H4 (cell line): ENCODE measurements around the gene PFDN1. TPM values are rescaled to one million over a fixed set of nuclear protein-coding genes. Genes with fewer than 3 reads are reported as not detected.

Experiments used
- DNase-seq: peaks from one replicate; pipeline ENCODE4 v3.0.0-alpha.2; 2015; ENCODE audit warnings: low spot score
- total RNA-seq: library from RNA; depleted of rRNA; stranded (reverse); fragments of >200 nt; shearing (Covaris generic); gene quantifications from 2 replicates; pipeline ENCODE4 v1.2.3, GENCODE V29; 2014

PFDN1 gene
- total RNA-seq, 1 experiment from 2014 or later: 77.4 TPM

DNA sequence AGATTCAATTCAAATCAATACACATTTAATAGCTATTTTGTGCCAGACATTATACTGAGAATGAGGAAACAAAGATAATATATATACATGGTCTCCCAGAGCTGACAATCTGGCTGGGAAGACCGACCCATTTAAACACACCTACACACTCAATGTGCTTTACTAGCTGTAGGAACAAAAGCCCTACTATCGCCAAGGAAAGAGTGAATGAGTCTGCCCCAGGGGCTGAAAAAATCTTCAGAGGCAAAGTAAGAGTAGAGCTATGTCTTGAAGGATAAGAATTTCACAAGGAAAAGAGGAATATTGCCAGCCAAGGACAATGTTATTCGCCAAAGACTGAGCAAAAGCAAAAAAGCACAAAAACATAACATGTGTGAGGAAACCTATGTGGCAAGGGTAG lies 6.6 kb downstream of the PFDN1 start:
- DNase-seq: no peak

DNA sequence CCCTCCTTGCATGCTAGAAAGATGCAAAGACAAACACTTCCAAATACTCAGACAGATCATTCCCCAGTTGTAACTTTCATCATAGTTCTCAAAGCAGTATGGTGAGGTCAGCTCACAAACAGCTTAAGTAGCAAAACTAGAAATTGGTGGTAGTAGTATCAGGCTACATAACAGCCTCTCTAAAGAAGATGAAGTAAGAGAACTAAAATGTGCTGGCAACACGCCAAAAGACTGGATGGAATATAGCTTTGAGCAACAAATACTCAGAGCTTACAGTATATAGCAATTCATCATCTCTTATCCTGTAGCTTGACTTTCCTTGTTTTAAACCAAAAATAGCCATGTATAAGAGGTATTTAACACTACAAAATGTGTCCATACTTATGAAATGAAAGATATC lies 7.5 kb downstream of the PFDN1 start:
- DNase-seq: peak; percentile 69

DNA sequence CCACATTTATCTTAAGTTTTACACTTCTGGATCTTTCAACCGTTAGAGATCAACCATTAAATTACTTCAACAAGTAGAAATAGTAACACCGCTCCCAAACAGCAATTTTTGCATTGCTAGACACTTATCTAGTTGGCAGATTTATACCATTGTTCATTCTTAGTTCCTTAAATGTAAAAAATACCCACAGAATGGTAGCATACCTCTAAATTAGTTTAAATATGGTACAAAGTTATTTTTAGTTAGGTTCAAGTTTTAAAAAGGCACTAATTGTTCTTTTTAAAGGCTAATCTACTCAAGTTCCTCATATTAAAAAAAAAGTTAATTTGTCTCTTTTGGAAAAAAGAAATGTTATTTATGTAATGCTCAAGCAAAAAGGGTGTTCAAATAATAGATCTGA lies 8.1 kb downstream of the PFDN1 start:
- no peak for DNase-seq

DNA sequence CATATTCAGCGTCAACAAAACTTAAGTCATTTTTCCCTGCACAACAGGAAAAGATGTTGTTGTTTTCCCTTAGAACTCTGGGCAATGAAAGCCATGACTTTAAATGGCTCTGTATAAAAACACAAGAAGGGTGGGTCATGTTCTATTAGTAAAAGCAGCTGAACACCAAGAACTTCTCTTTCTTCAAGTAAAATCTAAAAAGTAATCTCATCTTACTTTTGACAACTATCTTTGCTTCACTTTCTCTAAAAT lies 9.1 kb downstream of the PFDN1 start:
- no peak for DNase-seq

DNA sequence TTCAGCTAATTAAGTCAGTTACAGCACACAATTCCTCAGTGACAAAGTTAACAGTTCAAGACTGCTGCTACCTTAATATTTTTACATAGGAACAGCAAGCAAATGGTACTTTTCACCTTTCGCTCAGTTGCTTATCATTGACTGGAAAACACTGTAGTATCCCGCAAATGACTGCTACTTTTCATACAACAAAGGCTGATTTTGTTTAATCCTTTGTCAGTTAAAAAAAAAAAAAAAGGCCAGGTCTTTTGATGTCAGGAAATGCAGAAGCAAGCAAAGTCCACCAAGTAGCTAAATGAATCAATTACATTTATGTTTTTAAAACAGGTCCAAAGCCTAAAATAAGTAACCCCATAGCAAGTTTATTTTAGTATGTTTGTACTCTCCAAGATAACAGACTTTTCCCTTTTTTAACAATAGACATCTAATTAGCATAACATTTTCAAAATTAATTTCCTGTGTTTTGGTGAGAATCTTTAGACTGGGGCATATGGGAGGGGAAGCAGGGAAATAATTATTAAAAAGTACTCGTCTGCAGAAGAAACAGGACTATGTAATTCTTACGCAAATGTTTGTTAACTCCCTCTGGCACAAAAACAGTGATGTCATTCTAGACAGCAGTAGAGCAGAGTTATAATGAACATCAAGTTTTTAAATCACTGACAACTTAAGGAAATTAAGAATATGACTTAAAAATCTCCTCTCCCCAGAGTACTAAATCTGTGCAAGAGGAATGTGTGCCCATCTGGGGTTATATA lies 9.6 kb downstream of the PFDN1 start:
- DNase-seq: no peak

GRCh38 chr5:140292212-140293036 lies 10.5 kb downstream of the PFDN1 start:
- no peak for DNase-seq

DNA sequence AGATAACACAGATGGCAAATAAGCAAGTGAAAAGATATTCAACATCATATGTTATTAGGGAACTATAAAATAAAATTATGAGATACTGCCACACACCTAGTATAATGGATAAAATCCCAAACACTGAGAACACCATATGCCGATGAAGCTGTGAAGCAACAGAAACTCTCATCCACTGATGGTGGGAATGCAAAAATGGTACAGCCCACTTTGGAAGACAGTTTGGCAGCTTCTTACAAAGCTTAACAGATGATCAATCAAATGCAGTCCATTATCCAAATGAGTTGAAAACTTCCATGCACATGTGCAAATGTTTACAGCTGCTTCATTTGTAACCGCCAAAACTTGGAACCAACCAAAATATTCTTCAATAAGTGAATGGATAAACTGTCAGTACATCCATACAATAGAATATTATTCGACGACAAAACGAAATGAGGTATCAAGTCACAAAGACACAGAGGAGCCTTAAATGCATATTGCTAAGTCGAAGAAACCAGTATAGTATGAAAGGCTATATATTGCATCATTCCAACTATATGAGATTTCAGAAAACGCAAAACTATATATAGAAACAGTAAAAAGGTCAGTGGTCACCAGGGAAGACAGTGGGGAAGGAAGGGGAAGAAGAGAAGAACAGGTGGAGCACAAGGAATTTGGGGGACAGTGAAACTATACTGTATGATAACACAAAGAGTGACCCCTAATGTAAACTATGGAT lies 14.9 kb downstream of the PFDN1 start:
- no peak for DNase-seq

DNA sequence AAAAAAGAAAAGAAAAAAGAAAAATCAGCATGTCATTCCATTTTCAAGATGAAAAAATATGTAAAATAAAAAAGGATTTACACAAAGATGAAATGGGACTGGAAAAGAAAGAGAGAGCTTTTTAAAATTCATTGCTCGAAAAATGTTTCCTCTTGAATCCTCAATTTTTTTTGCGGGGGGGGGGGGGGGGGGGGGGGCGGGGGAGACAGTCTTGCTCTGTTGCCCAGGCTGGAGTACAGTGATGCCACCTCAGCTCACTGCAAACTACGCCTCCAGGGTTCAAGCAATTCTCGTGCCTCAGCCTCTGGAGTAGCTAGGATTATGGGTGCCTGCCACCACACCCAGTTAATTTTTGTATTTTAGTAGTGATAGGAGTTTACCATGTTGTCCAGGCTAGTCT lies 16.5 kb downstream of the PFDN1 start:
- no peak for DNase-seq

DNA sequence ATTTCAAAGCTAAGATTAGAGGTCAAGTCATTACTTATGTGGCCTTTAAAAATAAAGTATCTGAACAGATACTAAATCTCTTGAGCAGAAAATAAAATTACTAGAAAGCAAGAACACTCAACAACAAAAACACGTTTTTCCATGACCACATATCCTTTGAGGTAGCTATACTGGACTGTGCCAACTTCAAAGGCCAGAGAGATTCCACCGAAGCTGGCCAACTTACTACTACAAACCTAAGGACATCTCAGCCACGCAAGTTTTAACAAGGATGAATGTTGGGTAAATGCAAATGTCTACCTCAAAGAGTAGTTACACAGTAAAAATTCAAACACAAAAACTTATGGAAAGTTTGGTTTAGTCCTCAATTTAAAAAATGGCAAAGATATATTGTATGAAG lies 18.9 kb downstream of the PFDN1 start:
- no peak for DNase-seq

- no peak for DNase-seq
These were observed 20.6 kb downstream of the PFDN1 start for GRCh38 chr5:140282266-140282665.

GRCh38 chr5:140275837-140276236 lies 27.1 kb downstream of the PFDN1 start:
- DNase-seq: no peak

GRCh38 chr5:140273401-140273877 lies 29.5 kb downstream of the PFDN1 start:
- DNase-seq: no peak

DNA sequence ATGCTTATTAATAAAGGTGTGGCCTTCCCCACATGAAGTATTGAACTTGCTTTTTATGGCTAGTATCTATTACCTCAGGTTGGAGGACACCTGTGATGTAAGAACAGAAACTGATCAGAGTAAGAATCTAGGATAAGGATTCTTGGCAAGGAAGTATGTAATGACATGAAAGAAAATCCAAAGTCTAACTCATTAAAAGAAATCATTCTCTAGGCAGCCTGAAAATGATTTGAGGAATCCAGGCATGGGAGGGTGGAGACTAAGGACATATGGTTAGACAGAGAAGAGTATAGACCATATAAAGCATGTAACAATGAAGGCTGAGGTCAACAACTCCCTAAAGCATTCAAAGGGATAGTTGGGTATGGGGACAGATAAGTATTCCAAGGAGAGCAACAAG lies 32.9 kb downstream of the PFDN1 start:
- no peak for DNase-seq

- DNase-seq: no peak
These were observed 35.3 kb downstream of the PFDN1 start for GRCh38 chr5:140267559-140268018.

GRCh38 chr5:140267201-140267540 lies 35.7 kb downstream of the PFDN1 start:
- no peak for DNase-seq

GRCh38 chr5:140266471-140267200 lies 36.3 kb downstream of the PFDN1 start:
- no peak for DNase-seq

- no peak for DNase-seq
These were observed 37.1 kb downstream of the PFDN1 start for GRCh38 chr5:140265845-140266244.

DNA sequence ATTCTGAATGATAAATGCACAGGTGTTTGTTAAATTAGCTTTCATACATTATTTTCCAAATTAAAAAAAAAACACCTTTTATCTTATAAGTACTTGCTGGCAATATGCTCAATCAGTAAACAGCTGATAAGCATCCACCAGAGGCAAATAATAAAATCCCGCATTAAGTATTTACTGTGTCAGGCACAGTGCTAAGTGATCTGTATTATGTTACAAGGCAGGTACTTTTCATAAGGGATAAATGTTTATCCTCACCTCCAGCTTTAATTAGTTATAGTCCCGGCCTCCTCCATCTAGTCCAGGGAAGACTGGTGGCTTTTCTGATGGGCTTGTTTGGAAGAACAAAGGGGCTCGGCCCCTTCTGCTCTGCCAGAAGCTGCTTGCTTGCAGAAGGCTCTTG lies 40.1 kb downstream of the PFDN1 start:
- no peak for DNase-seq

- DNase-seq: no peak
These were observed 40.7 kb downstream of the PFDN1 start for GRCh38 chr5:140262221-140262620.

DNA sequence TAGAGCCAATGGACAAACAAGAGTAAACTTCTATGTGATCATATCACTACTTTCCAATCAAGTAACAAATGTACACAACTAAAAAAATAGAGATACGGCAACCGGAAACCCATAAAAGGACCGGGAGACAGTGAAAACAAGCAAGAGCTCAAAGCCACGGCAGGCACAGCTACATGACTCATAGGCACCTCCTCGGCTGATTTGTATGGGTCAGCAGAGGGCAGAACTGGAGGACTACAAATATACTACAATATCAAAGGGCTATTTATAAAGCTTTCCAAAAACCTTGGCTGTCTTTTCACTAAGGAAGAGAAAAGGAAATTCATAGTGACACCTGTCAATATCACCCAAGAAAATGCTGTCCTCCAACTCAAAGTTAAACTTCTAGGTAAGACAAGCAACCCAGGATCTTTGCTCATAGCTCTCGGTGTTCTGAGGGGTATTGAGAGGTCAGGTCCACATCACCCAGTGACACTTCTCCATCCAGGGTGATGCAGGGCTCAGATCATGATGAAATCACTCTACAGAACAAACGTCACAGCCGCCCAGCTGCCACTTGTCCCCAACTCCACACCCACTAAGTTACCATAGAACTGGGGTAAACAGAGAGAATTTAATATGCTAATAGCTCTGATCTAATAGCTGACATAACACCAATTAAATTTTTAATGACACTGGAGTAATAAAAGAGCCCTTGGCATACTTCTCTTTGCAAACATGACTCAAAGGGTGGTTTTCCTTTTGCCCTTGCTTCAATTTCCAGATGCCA lies 41.3 kb downstream of the PFDN1 start:
- DNase-seq: peak; percentile 79

DNA sequence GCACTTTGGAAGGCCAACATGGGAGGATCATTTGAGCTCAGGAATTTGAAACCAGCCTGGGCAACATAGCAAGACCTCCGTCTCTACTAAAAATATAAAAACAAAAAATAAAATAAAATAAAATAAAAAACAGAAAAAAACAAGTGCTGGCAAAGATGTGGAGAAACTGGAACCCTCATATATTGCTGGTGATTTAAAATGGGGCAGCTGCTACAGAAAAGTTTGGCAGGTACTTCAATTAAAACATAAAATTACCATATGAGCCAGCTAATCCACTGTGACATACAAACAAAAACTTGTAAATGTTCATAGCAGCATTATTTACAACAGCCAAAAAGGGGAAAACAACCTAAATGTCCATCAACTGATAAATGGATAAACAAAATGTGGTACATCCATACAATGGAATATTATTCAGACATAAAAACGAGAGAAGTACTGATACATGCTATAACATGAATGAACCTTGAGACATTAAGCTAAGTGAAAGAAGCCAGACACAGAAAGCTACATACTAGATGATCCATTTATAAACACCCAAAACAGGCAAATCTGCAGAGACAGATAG lies 42.7 kb downstream of the PFDN1 start:
- DNase-seq: no peak
